Right lobe of liver (tissue), 6 donors: ENCODE results near the gene HNRNPA0. TPM values are rescaled to one million over a fixed set of nuclear protein-coding genes. Genes with fewer than 3 reads are reported as not detected.

ENCODE experiments used
- ATAC-seq, 4 donors: fragments of 200-7000 bp; cut with Tn5 transposase; one replicate each; pipeline ENCODE4 v1.9.1; 2020; ENCODE audit warnings: mild to moderate bottlenecking in 4 of 4, moderate library complexity in 4 of 4
- DNase-seq, 3 donors: peaks; one replicate each; pipeline ENCODE4 v3.0.0-alpha.2; 2020
- H3K27ac ChIP-seq, 3 donors: fragments of 200-600 bp; one replicate each; pipeline ENCODE4 v1.8.0; 2022
- H3K27me3 ChIP-seq, 2 donors: fragments of 200-600 bp; one replicate each; pipeline ENCODE4 v1.8.0; 2022
- H3K36me3 ChIP-seq, 4 donors: fragments of 200-600 bp; sonication (generic) in 1 of 4; one replicate each; pipeline versions ENCODE4 v1.5.1 to v1.8.0; 2017 to 2022; ENCODE audit warnings: control low read depth in 1 of 4
- H3K4me1 ChIP-seq, 4 donors: fragments of 200-600 bp; sonication (generic) in 1 of 4; one replicate each; pipeline versions ENCODE4 v1.5.1 to v1.8.0; 2017 to 2022; ENCODE audit warnings: control low read depth in 1 of 4
- H3K4me3 ChIP-seq, 3 donors: fragments of 200-600 bp; one replicate each; pipeline ENCODE4 v1.8.0; 2022
- H3K9me3 ChIP-seq, 4 donors: fragments of 200-600 bp; sonication (generic) in 1 of 4; one replicate each; pipeline versions ENCODE4 v1.5.1 to v1.8.0; 2017 to 2022; ENCODE audit warnings: control low read depth in 1 of 4
- POLR2A ChIP-seq: fragments of 450-650 bp; IDR thresholded peaks from one replicate; pipeline ENCODE4 v1.6.1; 2017; ENCODE audit warnings: antibody characterized with exemption, mild to moderate bottlenecking
- WGBS: methylation state at CpG from one replicate; pipeline ENCODE4 v1.1.6; 2018; ENCODE audit warnings: low coverage, low lambda C conversion rate; ENCODE audit not compliant: insufficient coverage; ENCODE audit errors: missing lambda C conversion rate; 5-methylcytosine and 5-hydroxymethylcytosine counted together
- intact Hi-C, 2 donors: fragments of 100-400 bp; cut with DNase I; formaldehyde crosslinking; loops; one replicate each; pipeline versions ENCODE4 v1.11.2 to v1.14.1; 2022
- total RNA-seq, 6 experiments: library from RNA; depleted of rRNA in 2 of 6; stranded (reverse); fragments of >200 nt in 2 of 6; fragmentation: NEBNext Ultra II Directional in 3 of 6; extraction: Animal tissue kit (Norgen Biotek cat#: 25700) in 3 of 6; gene quantifications; one replicate each; pipeline versions ENCODE4 v1.1.0 to v1.2.4, GENCODE V29; 2016 to 2023
- TF ChIP-seq, protein P1 (sequence below), 4 donors: fragments of 200-600 bp in 3 of 4; fragments of 450-650 bp in 1 of 4; IDR thresholded peaks; one replicate each; pipeline versions ENCODE4 v1.5.1 to v1.8.0; 2016 to 2022; ENCODE audit warnings: antibody characterized with exemption in 4 of 4, mild to moderate bottlenecking in 2 of 4
- donor health status: DM: no; HTN: yes; CAD: no.
- donor health status: DM: no; HTN: no; CAD: no.
- donor health status: DM: no; HTN: no; CAD: no.
- donor health status: DM: no; HTN: yes; CAD: no.
- donor health status: DM: no; HTN: yes; CAD: no.

Gene HNRNPA0
- total RNA-seq, 6 experiments from 2014 or later = 3.6 to 9.8 (median 8.1) TPM

DNA sequence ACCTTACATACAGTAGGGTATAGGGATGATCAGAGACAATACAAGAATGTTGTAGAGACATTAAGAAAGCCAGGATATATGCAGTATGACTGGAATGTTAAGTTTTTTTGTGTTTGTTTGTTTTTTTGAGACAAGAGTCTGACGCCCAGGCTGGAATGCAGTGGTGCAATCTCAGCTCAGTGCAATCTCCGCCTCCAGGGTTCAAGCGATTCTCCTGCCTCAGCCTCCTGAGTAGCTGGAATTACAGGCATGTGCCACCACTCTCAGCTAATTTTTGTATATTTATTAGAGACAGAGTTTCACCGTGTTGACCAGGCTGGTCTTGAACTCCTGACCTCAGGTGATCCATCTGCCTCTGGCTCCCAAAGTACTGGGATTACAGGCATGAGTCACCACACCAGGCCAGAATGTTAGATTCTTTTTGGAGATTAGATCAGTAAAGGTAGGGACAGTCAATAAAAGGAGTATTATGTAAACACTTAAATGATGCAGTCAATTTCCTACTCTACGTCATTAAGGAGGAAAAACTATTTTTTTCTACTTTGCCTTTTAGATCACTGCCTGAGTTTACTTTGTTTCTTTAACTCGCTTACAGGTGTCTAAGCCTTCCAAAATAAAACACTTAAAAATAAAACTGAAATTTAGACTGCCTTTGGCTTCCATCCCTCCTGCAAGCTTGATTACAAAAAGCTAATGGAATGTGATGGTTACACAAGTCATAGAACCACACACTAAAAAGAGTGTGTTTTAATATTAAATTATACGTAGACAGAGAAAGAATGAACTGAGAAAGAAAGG is 6.8 kb upstream of the HNRNPA0 start:
- intact Hi-C loops = no loop called here
- ATAC-seq (peak in 1 of 4 donors; percentile 21), DNase-seq (no peak)
- no peak for TF ChIP-seq POLR2A
- TF ChIP-seq, protein P1, sequence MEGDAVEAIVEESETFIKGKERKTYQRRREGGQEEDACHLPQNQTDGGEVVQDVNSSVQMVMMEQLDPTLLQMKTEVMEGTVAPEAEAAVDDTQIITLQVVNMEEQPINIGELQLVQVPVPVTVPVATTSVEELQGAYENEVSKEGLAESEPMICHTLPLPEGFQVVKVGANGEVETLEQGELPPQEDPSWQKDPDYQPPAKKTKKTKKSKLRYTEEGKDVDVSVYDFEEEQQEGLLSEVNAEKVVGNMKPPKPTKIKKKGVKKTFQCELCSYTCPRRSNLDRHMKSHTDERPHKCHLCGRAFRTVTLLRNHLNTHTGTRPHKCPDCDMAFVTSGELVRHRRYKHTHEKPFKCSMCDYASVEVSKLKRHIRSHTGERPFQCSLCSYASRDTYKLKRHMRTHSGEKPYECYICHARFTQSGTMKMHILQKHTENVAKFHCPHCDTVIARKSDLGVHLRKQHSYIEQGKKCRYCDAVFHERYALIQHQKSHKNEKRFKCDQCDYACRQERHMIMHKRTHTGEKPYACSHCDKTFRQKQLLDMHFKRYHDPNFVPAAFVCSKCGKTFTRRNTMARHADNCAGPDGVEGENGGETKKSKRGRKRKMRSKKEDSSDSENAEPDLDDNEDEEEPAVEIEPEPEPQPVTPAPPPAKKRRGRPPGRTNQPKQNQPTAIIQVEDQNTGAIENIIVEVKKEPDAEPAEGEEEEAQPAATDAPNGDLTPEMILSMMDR (IDR thresholded peaks at IDR 0.05) = no peak
- H3K27ac ChIP-seq = no peak overlapping the region
- H3K36me3 ChIP-seq = no peaks in the 10 kb centered on the region
- WGBS = 52% methylated on average over 5 of the region's 7 CpGs
- H3K9me3 ChIP-seq = no peaks in the 10 kb centered on the region
- H3K4me1 ChIP-seq = no peaks in the 10 kb centered on the region
- no peaks in the 10 kb centered on the region for H3K27me3 ChIP-seq
- no peak overlapping the region for H3K4me3 ChIP-seq

DNA sequence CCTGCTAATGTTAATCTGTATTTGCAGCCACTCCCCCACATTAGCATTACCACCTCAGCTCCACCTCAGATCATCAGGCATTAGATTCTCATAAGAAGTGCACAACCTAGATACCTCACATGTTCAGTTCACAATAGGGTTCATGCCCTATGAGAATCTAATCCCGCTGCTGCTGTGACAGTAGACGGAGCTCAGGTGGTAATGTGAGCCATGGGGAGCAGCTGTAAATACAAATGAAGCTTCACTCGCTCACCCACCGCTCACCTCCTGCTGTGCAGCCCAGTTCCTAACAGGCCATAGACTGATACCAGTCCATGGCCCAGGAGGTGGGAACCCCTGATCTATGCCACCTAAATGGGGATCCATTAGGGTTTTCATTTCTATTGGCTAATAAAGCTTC is 6.1 kb upstream of the HNRNPA0 start:
- intact Hi-C loops = no loop called here

DNA sequence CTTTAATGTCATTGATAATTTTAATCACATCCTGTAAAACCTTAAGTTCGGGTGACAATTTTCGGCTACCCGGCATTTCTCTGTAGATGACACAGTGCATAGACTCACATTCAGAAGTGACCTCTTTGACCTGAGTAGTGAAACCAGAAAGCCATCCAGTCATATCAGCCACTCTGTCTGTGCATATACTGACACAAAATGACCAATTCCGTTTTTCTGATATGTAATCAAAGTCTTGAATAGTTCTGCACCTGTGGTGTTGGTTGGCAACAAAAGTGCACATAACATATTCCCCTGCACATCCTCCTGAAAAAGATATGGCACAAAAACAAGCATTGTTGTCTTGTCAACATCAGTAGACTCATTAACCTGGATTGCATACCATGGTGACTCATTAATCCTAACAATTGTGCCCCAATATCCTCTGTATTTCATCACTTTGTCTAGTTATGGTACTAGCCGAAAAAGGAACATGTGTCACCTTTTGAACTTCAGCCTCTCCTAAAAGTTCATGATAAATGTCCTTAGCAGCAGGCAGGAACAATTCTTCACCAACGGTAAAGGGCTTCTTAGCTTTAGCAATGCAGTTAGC is 4.6 kb upstream of the HNRNPA0 start:
- Histone ChIP-seq H3K27me3 (no peaks in the 10 kb centered on the region), H3K9me3 (no peaks in the 10 kb centered on the region), H3K4me3 (no peak overlapping the region), H3K36me3 (no peaks in the 10 kb centered on the region), H3K4me1 (no peaks in the 10 kb centered on the region), H3K27ac (no peak overlapping the region)
- 55% methylated on average over 6 of the region's 6 CpGs for WGBS
- no peak for ATAC-seq
- DNase-seq = no peak
- no peak for TF ChIP-seq POLR2A
- TF ChIP-seq, protein P1 (IDR thresholded peaks at IDR 0.05) = no peak
- intact Hi-C loops = no loop called here

More for the DNA sequence above, 6.1 kb upstream of the HNRNPA0 start:
- DNase-seq (no peak), ATAC-seq (no peak)
- Histone ChIP-seq H3K4me3 (no peak overlapping the region), H3K9me3 (no peaks in the 10 kb centered on the region), H3K4me1 (no peaks in the 10 kb centered on the region), H3K36me3 (no peaks in the 10 kb centered on the region), H3K27me3 (no peaks in the 10 kb centered on the region), H3K27ac (no peak overlapping the region)
- 100% methylated on average over 2 of the region's 4 CpGs for WGBS
- TF ChIP-seq, protein P1 (IDR thresholded peaks at IDR 0.05) = no peak
- no peak for TF ChIP-seq POLR2A

DNA sequence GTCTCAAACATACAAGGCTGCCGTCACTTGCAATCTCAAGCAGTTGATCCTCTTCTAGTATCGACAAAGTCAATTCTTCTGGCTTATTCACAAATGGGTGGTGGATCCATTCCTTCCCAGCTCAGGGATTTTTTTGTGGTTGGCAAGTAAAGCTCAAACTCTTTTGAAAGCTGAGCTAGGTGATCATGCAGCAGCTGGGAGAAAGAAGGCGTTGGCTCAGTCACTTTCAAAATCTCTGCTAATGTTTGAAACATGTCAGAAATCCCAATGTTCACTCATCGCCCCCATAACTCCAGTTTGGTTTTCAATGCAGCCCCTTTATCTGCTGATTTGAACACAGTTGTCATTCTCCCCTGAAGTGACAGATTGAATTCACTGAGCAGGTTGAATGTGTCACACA is 4.0 kb upstream of the HNRNPA0 start:
- Histone ChIP-seq H3K4me3 (no peak overlapping the region), H3K27ac (no peak overlapping the region), H3K36me3 (no peaks in the 10 kb centered on the region), H3K9me3 (no peaks in the 10 kb centered on the region), H3K4me1 (no peaks in the 10 kb centered on the region), H3K27me3 (no peaks in the 10 kb centered on the region)
- DNase-seq (no peak), ATAC-seq (no peak)
- intact Hi-C loops = no loop called here
- WGBS = 79% methylated on average over 4 of the region's 4 CpGs
- TF ChIP-seq, protein P1 (IDR thresholded peaks at IDR 0.05) = no peak
- no peak for TF ChIP-seq POLR2A
